SK-MEL-5 (cell line): ENCODE results near the gene BCOR. TPM values are rescaled to one million over a fixed set of nuclear protein-coding genes. Genes with fewer than 3 reads are reported as not detected.
A peak's percentile ranks its signal among the peaks of the same experiment; 100 is the strongest.

Source experiments
- DNase-seq: peaks from one replicate; pipeline ENCODE4 v3.0.0-alpha.2; 2016; ENCODE audit warnings: low read depth, low spot score
- in situ Hi-C: cut with HindIII; loops from 2 replicates; pipeline ENCODE4 v1.10.0; 2016; ENCODE audit warnings: low sequenced_read_pairs, high pct_unique_total_duplicates, low pct_unique_long_range_greater_than_20kb
- total RNA-seq: library from RNA; depleted of rRNA; stranded (reverse); fragments of >200 nt; shearing (Covaris generic); gene quantifications from 2 replicates; pipeline ENCODE4 v1.2.3, GENCODE V29; 2014

BCOR gene
- total RNA-seq, 1 experiment from 2014 or later: 24.3 TPM

DNA sequence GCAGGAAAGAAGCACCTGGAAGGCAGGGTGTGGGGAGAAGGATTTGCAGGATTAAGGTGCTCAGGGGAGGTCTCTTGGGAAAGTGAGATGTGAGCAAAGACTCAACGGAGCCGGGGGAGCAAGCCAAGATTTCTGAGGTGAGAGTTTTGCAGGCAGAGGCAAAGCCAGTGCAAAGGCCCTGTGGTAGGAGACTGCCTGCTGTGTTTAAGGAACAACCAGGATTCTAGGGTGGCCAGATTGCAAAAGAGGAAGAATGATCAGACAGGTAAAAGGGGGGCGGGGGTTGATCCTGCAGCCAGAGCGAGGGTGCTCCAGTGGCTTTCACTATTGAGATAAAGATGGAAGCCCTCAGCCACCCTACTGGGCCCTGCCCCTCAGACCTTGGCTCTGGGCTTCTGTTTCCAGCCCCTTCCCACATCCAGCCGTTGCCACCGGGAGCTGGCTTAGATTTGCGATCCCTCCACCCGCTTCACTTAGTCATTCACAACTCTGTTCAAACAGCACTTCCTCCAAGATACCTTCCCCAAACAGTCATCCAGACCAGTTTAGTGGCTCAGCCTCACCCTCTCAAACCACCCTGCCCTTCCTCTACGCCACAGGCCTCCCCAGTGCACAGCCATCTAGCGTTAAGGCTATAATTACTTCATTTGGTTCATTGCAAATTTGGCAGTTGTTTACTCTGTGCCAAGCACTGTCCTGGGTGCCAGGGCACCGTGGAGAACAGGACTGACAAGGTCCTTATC is 23.3 kb upstream of the BCOR start:
- in situ Hi-C loops: no loop called here
- no peak for DNase-seq

DNA sequence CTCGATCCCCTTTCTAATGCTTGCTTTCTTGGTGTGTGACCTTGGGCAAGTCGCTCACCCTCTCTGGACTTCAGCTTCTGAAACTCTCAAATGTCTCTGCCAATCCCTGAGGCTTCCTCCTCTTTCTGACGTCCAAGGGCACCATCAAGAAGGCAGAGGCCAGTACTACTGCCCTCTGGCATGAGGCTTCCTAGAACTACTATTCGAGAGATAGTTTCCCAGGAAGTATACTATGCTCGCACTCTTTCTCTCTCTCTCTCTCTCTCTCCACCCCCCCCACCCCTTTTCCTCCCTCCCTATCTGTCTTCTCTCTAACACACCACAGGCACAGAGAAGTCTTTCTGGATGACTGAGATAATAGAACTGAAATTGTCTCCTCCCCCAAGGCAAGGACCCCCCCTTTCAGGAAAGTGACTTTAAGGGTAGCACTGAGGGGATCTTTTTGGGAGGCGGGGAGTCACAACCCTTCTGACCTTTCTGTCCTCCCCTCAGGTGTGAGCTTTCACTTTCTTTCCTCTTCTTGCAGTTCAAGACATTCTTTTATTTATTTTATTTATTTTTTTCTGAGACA is 20.0 kb upstream of the BCOR start:
- DNase-seq: peak; percentile 38
- in situ Hi-C loops: no loop called here

DNA sequence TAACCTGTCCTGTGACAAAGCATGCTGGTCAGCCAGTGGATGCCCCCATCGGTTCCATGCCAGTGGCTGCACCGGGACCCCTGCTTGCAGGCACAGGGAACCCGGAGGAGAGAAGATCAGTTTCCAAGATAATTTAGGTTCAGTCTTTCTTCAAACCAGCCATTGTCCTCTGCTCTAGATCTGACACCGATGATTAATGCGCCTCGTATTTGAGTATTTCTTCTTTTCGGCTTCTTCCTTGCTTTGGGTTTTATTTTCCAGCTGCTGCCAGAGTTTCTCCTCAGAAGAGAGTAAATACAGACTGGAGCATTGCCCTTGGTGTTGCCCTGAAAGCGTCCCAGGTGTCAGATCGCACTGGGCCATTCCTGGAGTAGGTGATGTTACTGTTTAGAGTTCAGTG is 19.2 kb upstream of the BCOR start:
- in situ Hi-C loops: no loop called here
- DNase-seq: no peak

DNA sequence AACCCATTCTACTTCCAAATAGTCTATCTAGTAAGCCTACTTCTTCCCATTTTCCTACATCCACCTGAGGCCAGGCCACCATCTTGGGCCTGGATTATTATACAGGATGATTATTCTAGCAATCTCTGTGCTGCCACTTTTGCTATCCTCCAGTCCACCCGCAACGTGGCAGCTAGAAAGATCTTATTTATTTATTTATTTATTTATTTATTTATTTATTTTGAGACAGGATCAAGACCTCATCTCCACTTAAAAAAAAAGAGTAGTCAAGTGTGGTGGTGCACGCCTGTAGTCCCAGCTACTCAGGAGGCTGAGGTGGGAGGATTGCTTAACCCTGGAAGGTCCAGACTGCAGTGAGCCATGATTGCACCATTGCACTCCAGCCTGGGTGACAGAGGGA is 15.2 kb upstream of the BCOR start:
- in situ Hi-C loops: no loop called here
- DNase-seq: no peak

DNA sequence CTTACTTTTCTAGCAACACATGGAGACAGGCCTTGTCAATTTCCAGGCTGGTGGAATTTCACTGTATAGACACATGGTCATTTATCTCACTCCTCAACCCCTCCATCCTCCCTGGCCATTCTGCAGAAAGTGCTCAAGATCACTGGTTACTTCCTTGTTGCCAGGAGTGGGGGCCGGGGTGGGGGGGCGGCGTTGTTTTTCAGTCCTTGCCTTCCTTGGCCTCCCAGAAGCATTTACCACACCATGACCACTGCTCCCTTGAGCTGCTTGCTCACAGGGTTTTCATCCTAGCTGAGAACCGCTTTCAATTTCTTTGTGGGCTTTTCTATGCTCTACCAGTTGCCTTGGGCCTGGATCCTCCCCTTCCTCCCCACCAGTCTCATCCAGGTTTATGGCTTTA is 14.1 kb upstream of the BCOR start:
- in situ Hi-C loops: no loop called here
- DNase-seq: no peak

DNA sequence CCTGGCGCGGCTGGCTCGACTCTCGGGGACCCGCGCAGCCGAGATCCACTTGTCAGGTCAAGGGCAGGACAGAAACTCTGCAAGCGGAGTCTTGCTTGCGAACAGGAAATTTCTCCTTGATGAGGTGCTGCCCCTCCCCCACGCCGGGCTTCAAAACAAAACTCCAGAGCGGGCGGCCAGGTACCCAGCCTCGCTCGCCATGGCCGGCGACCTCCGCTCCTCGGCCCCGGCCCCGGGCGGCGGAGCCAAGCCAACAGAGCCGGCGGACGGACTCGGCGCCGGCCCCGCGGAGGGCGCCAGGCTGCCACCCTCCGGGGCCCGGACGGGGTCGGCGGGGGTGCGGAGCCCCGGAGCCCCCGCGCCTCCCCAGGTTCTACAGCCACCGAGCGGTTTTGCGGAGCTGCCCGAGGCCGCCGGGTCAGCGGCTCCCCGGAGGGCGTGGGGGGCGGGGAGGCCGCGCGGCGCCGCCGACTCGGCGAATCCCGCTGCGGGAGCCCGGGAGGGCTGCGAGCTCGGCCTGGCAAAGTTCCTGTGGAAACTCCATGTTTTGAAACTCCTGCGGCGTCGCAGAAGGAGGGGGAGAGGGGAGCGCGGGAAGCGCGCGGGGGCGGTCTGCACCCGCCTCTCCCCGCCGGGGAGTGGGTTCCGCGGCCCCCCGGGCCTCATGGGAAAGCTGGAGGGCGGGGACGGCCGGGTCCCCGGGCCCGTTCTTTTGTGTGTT is 11.7 kb upstream of the BCOR start:
- in situ Hi-C loops: no loop called here
- DNase-seq: peak; percentile 49

DNA sequence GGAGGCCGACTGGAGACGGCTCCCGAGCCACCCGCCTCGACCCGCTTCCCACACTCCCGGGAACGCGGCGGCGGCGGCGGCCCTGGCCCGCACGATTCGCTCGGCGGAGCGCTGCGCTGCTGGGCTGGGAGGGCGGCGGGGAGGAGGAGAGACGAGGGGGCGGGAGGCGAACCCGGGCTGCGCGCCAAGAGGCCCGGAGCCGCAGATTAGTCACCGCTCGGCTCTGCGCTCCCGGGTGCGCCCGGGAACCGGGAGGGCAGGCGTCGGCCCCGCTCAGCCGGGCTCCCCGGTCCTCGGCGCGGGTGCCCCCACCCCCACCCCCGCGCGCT is 11.2 kb upstream of the BCOR start:
- in situ Hi-C loops: no loop called here

DNA sequence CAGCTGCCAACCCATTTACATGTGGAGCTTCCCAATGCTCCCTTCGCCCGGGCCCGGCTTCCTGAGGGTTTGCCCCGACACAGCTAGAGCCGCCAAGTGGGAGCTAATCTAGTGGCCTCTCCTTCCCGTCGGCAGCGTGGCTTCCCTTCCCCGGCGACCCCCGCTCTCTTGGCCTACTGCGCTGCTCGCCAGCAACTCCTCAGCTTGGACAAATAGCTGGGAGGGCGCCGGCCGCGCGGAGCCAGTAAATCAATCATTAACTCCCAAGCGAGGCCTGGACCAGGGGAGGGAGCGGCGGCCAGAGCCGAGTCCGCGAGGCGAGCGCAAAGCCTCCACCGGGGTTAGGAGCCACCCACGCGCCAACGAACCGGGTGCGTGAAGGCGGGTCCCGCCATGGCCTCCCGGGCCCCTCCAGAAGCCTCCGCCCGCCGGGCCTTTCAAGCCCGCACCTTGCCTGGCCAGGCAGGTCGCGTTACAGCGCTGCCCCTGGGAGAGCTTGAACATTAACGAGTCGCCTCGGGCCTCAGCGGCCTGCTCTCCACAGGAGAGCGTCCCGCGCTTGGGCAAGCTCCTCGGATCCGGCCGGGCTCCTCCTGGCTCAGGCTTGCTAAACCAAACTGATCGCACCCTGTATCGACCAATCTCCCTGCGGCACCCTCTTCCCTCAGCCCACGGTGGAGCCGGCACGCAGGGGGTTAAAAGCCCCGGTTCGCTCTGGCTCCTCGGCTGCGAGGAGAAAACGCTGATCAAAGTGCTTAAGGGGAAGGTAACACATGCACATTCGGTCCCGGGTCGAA is 10.6 kb upstream of the BCOR start:
- DNase-seq: no peak
- in situ Hi-C loops: no loop called here

More for the DNA sequence above, 11.2 kb upstream of the BCOR start:
- DNase-seq: peak; percentile 62

DNA sequence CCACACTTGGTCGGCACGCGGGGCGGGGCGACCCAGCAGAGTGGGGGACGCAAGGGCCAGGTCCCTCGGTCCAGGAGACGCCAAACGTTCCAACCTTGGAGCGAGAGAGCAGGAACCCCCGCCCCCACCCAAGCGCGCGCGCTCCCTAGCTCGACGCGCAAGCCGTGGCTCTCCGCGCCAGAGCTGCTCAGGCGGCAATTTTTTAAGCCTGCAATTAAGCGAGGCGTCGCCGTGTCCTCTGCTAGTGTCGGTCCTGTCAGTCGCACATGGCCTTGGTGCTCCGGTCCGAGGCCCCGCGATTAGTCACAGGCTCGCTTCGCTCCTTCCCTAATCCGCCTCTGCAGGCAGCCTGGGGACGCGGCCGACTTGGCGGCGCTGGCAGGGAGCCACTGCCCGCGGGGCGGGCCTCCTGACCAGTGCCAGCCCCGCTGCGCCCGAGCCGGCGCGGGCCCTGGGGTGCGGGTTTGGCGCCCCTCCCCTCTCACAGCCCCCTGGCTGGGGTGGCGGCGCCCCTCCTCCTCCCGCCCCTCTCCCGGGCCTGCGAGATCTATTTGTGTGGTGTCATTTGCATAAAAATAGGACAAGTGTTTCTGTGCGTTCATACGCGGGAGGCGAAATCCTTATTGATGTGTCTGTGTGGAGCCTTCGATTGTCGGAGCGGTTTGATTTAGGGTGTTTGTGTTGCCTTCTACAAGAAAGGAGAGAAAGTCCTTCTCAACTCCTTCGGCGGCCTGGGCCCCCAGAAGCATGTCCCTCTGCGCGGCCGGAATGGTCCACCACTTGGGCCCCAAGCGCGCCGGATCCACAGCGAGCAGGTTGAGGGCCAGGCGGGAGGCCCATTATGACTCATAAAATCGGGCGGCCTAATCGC is 9.8 kb upstream of the BCOR start:
- in situ Hi-C loops: no loop called here
- no peak for DNase-seq

DNA sequence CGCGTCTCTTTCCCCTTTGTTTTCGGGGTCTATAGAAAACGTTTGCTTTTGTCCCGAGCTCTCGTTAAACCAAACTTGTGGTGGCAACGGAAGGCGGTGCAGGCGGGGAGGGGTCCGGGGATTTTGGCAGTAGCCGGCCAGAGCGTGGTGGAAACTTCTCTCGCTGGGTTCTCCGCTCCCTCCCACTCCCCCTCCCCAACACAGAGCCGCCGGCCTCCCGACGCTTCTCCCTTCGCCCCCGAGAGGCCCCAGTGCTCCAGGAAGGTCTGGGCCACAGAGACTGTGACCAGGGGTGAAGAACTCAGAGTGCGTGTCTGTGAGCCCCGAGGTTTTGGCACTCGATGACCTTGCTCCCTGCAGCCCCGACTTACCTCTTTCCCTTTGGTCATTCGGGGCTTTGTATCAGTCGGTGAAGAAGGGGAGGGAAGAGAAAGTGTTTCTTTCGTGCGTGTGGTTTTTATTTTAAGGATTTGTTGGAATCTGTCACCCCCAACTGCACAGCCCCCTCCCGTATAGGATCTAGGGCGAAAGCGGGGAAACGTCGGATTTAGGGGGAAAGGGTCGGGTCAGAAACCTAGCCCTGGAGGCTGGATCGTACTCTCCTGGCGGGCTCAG is 9.0 kb upstream of the BCOR start:
- in situ Hi-C loops: no loop called here

DNA sequence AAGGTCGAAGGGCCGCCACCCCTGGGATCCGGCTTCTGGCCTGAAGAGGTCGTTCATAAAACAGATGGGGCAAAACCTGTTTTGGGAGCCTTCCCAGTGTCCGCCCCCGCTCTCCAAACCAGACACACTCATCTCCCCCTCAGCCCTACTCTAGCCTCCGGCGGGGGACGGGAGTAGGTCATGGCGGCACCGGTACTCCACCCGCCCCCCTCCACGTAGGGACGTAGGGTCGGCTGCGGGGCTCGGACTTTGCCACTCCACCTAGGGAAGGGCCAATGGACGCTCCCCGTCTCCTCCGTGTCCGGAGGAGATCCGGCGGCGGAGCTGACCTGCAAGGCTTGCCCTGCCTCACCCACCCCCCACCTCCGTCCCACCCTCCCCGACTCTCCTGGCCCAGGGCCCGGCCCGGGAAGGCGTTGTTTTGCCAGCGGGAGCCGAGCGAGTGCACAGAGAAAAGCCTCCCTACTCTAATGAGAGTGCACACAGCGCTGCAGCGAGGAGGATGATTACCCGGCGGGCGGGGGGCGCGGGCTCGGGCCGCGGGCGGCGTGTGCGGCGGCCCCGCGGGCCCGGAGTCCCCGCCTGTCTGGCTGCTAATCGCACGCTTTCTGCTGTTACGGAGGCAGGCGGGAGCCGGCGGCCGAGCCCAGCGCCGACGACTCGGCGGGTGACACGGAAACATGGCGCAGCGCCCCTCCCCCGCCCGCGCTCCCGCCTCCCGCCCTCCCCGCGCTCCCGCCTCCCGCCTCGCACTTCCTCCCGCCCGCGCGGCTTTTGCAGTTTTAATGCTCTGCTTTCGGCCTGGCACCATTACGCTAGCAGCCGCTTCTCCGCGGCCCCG is 8.3 kb upstream of the BCOR start:
- DNase-seq: peak; percentile 35
- in situ Hi-C loops: no loop called here

More for the DNA sequence above, 9.0 kb upstream of the BCOR start:
- DNase-seq: no peak

DNA sequence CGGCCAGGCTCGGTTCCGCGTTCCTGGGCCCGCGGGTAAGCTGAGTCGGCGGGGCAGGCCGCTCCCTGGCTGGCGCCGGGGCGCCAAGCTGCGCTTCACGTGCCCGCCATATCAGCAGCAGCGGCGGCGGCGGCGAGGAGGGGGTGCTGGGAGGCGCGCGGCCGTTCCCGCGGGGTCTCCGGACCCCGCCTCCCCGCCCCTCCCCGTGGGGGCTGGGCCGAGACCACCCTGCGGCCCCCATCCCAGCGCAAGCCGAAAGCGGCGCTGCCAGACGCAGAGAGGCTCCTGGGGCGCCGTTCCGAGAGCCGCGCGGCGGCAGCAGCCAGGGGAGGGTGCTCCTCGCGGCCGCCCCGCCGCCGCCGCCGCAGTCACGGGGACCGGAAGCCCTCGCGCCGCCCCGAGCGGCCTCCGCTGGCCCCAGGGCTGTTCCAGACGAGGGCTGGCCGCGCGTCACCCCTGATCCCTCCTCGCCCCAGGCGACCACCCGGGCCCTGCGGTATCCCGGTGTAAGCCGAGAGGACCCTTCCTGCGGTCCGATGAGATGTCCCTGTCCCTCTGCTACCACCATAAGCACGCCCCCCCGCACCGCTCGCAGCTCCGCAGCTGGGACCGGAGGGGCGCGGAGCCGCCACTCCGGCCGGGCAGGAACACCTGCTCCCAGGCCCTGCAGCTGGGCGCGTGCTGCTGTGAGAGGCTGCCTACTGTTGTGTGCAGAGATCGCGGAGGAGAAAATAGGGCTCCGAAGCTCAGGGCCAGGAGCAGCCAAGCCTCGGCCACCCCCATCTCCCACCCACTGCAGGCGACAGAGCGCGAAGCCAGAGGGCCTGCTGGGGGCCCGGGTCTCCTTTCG is 7.5 kb upstream of the BCOR start:
- in situ Hi-C loops: no loop called here
- DNase-seq: no peak

DNA sequence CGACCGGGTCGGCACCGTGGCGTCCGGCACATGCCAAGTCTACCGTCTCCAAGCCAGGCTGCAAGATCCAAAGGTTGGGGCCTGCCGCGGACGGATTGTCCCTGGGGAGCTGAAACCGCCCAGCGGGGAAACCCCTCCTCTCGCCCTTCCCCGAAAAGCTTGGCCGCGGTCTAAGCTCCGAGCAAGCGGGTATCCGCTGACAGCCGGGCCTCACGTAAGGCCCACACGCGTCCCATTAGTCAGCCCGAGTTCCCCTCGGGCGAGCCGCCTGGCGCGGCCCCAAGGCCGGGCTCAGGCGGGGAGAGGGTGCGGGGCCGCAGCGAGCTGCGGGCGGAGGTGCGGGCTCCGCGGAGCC is 6.8 kb upstream of the BCOR start:
- in situ Hi-C loops: no loop called here
- DNase-seq: no peak

DNA sequence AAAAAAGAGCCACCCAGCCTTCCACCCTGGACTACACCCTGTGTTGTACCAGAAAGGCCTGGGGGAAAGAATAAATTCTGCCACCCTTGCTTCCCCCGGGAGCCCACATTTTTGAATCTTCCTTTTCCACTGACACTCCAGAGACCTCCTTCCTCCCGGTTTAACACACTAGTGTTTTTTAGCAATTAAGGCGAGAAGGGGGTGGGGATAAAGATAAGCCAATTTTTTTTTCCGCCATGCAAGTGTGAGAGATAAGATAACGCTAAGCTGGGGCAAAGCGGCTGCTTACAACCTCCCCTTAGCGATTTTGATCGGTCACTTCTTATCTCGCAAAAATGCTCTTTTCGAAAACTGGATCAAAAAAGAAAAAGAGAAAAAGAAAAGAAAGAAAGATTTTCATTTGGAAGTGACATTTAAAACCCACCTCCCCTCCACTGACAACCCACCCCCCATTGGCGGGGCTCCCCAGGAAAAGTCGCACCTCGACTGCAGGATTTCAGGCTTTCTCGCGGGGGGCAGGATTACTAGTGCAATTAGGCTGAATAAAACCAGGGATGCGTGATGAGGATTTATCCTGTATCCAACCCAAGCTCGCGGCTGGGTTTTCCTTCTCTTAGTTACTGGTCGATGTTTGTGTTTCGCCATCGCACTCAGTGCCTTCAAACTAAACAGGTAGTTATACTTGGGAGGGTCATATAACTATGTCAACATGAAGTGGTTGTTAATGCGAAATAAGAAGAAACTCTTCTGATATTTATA is 6.0 kb upstream of the BCOR start:
- in situ Hi-C loops: no loop called here
- DNase-seq: no peak
